GM18870 (cell line): ENCODE data around the gene CIB1.
"Not testable (repeated sequence)": the region's sequence is repeated elsewhere in the genome, so short reads cannot be mapped to it uniquely, and the experiment has no call there.

Experiments used
- ATAC-seq: cut with Tn5 transposase; IDR thresholded peaks from one replicate; pipeline ENCODE4 v1.9.1; 2021; ENCODE audit warnings: moderate library complexity; ENCODE audit not compliant: unreplicated experiment

Gene CIB1

GRCh38 chr15:90233387-90234095 is at the start of gene CIB1:
Gene CIB1 (minus strand): TSS chr15:90233941. CDS start chr15:90233885, 56 bp downstream.
- ATAC-seq: peak; percentile 67

- ATAC-seq: not testable (repeated sequence)
Observed at GRCh38 chr15:90281637-90282036, 47.9 kb upstream of the CIB1 start.

DNA sequence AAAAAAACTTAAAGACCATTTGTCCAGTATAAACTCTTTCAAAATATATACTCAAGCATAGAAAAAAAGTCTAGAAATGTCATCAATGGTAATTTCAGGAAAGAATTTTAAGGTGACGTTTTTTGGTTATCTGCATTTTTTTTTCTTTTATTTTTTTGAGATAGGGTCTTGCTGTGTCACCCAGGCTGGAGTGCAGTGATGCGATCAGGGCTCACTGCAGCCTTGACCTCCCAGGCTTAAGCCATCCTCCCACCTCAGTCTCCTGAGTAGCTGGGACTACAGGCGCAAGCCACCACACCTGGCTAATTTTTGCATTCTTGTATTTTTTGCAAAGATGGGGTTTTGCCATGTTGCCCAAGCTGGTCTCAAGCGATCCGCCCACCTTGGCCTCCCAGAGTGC is 47.0 kb upstream of the CIB1 start:
- not testable (repeated sequence) for ATAC-seq

DNA sequence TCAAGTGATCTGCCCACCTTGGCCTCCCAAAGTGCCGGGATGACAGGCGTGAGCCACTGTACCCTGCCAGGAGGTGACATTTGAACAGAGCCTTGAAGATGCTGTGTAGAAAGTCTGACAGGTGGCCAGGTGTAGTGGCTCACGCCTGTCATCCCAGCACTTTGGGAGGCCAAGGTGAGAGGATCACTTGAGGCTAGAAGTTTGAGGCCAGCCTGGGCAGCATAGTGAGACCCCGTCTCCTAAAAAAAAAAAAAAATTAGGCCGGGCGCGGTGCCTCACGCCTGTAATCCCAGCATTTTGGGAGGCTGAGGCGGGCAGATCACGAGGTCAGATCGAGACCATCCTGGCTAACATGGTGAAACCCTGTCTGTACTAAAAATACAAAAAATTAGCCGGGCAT is 44.7 kb upstream of the CIB1 start:
- ATAC-seq: not testable (repeated sequence)

DNA sequence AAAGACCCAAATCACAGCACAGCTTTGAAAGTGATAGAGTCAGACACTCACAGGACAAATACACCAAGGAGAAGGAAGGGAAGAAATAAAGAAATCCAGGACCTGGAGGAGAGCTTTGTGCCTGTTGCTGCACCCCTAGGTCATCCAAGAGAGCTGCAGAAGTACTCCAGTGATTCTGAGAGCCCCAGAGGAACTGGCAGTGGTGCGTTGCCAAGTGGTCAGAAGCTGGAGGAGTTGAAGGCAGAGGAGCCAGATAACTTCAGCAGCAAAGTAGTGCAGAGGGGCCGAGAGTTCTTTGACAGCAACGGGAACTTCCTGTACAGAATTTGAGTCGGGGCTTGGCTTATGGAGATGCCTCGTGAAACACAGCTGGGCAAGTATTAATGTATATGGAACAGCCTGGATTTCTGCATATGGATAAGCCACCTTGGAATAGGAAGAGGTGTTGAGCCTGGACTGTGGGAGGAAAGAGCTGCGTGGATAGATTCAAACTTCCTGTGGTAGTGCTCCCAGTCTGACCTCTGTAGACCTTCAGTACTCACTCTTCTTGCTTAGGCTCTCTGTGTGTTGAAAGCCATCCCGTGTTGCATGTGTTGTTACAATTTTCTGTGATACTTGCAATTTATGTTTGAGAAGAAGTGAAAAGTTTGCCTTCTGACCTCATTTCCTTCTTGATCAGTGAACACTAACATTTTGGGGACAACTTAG is 37.9 kb upstream of the CIB1 start:
- ATAC-seq: no peak

GRCh38 chr15:90270502-90271150 is 36.9 kb upstream of the CIB1 start:
- ATAC-seq: no peak

DNA sequence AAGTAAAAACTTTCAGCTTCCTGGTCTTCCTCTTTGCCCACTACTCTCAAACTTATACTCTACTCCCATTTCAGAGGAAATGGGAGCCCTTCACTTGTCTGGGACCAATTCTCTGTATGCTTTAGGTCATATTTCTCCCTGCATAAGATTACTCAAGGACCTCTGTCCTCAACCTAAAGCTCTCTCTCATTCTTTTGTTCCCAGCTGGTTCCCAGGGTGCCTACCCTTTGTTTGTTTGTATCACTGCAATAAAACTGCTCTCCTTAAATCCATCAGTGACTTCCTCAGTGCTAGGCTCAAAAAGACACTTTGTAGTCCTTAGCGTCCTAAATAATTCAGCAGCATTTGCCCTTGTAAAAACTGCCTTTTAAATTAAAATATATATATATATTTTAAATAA is 34.7 kb upstream of the CIB1 start:
- ATAC-seq: no peak

- ATAC-seq: no peak
Observed at GRCh38 chr15:90266485-90266884, 32.7 kb upstream of the CIB1 start.

- ATAC-seq: no peak
Observed at GRCh38 chr15:90266061-90266431, 32.3 kb upstream of the CIB1 start.

GRCh38 chr15:90265271-90266060 is 31.7 kb upstream of the CIB1 start, which contains the start of gene NGRN:
Gene NGRN (plus strand): TSS chr15:90265672. CDS start chr15:90265713, 41 bp downstream.
- peak; percentile 87 for ATAC-seq

- no peak for ATAC-seq
Observed at GRCh38 chr15:90264671-90265070, 30.9 kb upstream of the CIB1 start.

- no peak for ATAC-seq
Observed at GRCh38 chr15:90262426-90262825, 28.7 kb upstream of the CIB1 start.

- ATAC-seq: no peak
Observed at GRCh38 chr15:90261811-90262210, 28.1 kb upstream of the CIB1 start.

DNA sequence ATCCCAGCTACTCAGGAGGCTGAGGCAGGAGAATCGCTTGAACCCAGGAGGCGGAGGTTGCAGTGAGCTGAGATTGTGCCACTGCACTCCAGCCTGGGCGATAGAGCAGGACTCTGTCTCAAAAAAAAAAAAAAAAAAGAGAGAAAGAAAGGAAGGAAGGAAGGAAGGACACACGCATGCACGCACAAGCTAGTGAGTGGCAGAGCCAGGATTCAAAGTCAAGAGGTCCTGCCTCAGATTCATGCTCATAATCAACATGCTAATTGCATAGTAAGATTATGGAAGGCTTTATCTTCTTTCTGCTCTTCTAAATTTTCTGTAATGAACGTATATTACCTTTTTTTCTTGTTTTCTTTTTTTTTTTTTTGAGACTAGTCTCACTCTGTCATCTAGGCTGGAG is 27.0 kb upstream of the CIB1 start:
- not testable (repeated sequence) for ATAC-seq

- ATAC-seq: peak; percentile 73
Observed at GRCh38 chr15:90259524-90259923, 25.8 kb upstream of the CIB1 start.

- no peak for ATAC-seq
Observed at GRCh38 chr15:90257776-90258175, 24.0 kb upstream of the CIB1 start.

GRCh38 chr15:90249203-90249863 is 15.6 kb upstream of the CIB1 start, which contains the start of gene TTLL13:
Gene TTLL13 (plus strand): TSS chr15:90249556. CDS start chr15:90250631, 1,075 bp downstream.
- ATAC-seq: no peak

- ATAC-seq: no peak
Observed at GRCh38 chr15:90248789-90249202, 15.1 kb upstream of the CIB1 start.

DNA sequence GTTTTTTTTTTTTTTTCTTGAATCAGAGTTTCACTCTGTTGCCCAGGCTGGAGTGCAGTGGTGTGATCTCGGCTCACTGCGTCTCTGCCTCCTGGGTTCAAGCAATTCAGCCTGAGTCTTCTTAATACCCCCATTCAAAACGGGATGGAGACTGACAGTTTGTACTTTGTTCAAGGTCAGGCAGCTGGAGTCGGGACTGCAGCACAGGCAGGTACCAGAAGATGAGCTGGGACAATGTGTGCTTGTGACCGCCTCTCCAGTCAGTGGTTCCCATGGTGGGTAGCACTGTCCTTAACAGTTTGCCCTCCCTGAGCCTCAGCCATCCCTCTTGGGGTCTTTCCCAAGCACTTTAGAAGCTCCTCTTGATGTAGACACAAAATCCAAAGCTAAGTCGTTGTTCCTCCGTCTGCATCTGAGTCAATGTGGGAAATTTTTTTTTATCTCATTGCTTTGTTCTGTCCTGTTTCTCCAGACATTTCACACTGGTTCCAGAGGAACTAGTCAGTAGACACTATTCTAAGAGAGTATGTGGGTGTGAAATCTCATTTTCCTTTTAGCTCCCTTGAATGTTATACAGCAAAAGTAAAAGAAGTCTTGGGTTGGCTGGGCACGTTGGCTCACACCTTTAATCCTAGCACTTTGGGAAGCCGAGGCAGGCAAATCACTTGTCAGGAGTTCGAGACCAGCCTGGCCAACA is 10.3 kb upstream of the CIB1 start:
- no peak for ATAC-seq
